SK-N-SH (cell line): ENCODE measurements around the gene SYNE1. TPM values are rescaled to one million over a fixed set of nuclear protein-coding genes. Genes with fewer than 3 reads are reported as not detected.
A peak's percentile ranks its signal among the peaks of the same experiment; 100 is the strongest.

ENCODE experiments used
- CTCF ChIA-PET: fragments of 300-600, 350-600 bp; formaldehyde crosslinking; extraction: SDS; loops from one replicate; lab custom pipeline; 2021; lab: Yijun Ruan, JAX
- POLR2A ChIA-PET: fragments of 350-600 bp; sonication (Branson Sonifier 250); formaldehyde crosslinking; extraction: SDS; loops from one replicate; lab custom pipeline; 2020; ENCODE audit warnings: antibody characterized with exemption, inconsistent platforms; lab: Yijun Ruan, JAX
- DNase-seq: peaks from one replicate; pipeline ENCODE4 v3.0.0; 2012
- H2AFZ ChIP-seq: fragments of 200-600 bp; sonication (generic); 2 replicates; pipeline ENCODE4 v1.8.1; 2016; ENCODE audit warnings: antibody characterized with exemption, mild to moderate bottlenecking, low read depth
- H3F3A ChIP-seq: fragments of 200-600 bp; sonication (generic); replicated peaks from 2 replicates; pipeline ENCODE3; 2016; ENCODE audit warnings: antibody characterized with exemption, mild to moderate bottlenecking; ENCODE audit not compliant: insufficient read depth
- H3K27ac ChIP-seq, 2 experiments: fragments of 200-500 bp in 1 of 2; fragments of 200-600 bp in 1 of 2; sonication (Bioruptor generic) in 1 of 2; sonication (generic), shearing (Covaris generic) in 1 of 2; 2 replicates each; pipeline versions ENCODE4 v1.5.1 to v1.6.1; 2014 to 2016; ENCODE audit warnings: low read depth in 2 of 2, inconsistent platforms in 1 of 2, low read length in 1 of 2, mild to moderate bottlenecking in 1 of 2, mixed read lengths in 1 of 2
- H3K27me3 ChIP-seq: fragments of 200-600 bp; sonication (generic), shearing (Covaris generic); 2 replicates; pipeline ENCODE4 v1.6.1; 2016; ENCODE audit warnings: mixed run types; ENCODE audit not compliant: insufficient read depth
- H3K36me3 ChIP-seq, 2 experiments: fragments of 200-500 bp in 1 of 2; fragments of 200-600 bp in 1 of 2; sonication (Bioruptor generic) in 1 of 2; sonication (generic) in 1 of 2; replicated peaks in 1 of 2; 2 replicates each; pipeline versions ENCODE3 to v1.5.1; 2014 to 2016; ENCODE audit warnings: low read length in 1 of 2, mild to moderate bottlenecking in 1 of 2; ENCODE audit not compliant: insufficient read depth in 2 of 2, control insufficient read depth in 1 of 2
- H3K4me1 ChIP-seq, 2 experiments: fragments of 200-500 bp in 1 of 2; fragments of 200-600 bp in 1 of 2; sonication (Bioruptor generic) in 1 of 2; sonication (generic), shearing (Covaris generic) in 1 of 2; 2 replicates each; pipeline versions ENCODE4 v1.5.1 to v1.6.1; 2014 to 2016; ENCODE audit warnings: low read depth in 1 of 2, low read length in 1 of 2, mixed run types in 1 of 2; ENCODE audit not compliant: insufficient read depth in 2 of 2, control insufficient read depth in 1 of 2
- H3K4me2 ChIP-seq: fragments of 200-600 bp; sonication (generic), shearing (Covaris generic); 2 replicates; pipeline ENCODE4 v1.6.1; 2017; ENCODE audit warnings: mixed run types
- H3K4me3 ChIP-seq, 2 experiments: fragments of 200-500 bp in 1 of 2; fragments of 200-600 bp in 1 of 2; sonication (Bioruptor generic) in 1 of 2; sonication (generic), shearing (Covaris generic) in 1 of 2; 2 replicates each; pipeline versions ENCODE4 v1.5.1 to v1.8.1; 2014 to 2016; ENCODE audit warnings: low read depth in 2 of 2, inconsistent platforms in 1 of 2, low read length in 1 of 2, mild to moderate bottlenecking in 1 of 2, mixed read lengths in 1 of 2, moderate library complexity in 1 of 2
- H3K79me2 ChIP-seq: fragments of 200-600 bp; sonication (generic); 2 replicates; pipeline ENCODE4 v1.8.1; 2017; ENCODE audit warnings: mild to moderate bottlenecking; ENCODE audit not compliant: insufficient read depth
- H3K9ac ChIP-seq: fragments of 200-600 bp; sonication (generic); 2 replicates; pipeline ENCODE4 v1.6.1; 2017; ENCODE audit warnings: mixed run types
- H3K9me2 ChIP-seq: fragments of 200-600 bp; sonication (generic); 2 replicates; pipeline ENCODE4 v1.6.1; 2017; ENCODE audit warnings: mixed run types
- H3K9me3 ChIP-seq: fragments of 200-600 bp; sonication (generic); 2 replicates; pipeline ENCODE4 v1.6.1; 2017; ENCODE audit warnings: mixed run types, mild to moderate bottlenecking, moderate library complexity
- H4K20me1 ChIP-seq: fragments of 200-600 bp; sonication (generic); 2 replicates; pipeline ENCODE4 v1.6.1; 2017; ENCODE audit warnings: mild to moderate bottlenecking, mixed run types; ENCODE audit not compliant: insufficient read depth
- CHD2 ChIP-seq: fragments of 150-350 bp; IDR thresholded peaks from 2 replicates; pipeline ENCODE4 v1.6.1; 2018; ENCODE audit warnings: low read length; ENCODE audit not compliant: partially characterized antibody
- ELF1 ChIP-seq: IDR thresholded peaks from 2 replicates; pipeline ENCODE4 v1.4.0; 2012
- EP300 ChIP-seq, 2 experiments: IDR thresholded peaks; 2 replicates each; pipeline versions ENCODE4 v1.4.0 to v1.6.1; 2012; ENCODE audit warnings: borderline replicate concordance in 1 of 2, low read depth in 1 of 2, low read length in 1 of 2
- FOSL2 ChIP-seq: IDR thresholded peaks from 2 replicates; pipeline ENCODE4 v1.4.0; 2012; ENCODE audit warnings: low read depth, mild to moderate bottlenecking, moderate library complexity, borderline replicate concordance
- GATA2 ChIP-seq: sonication (generic); formaldehyde crosslinking; IDR thresholded peaks from 2 replicates; pipeline ENCODE4 v1.5.0; 2020; ENCODE audit warnings: mild to moderate bottlenecking, missing genetic modification reagents
- NFIC ChIP-seq: IDR thresholded peaks from 2 replicates; pipeline ENCODE4 v1.4.0; 2012; ENCODE audit warnings: borderline replicate concordance
- NRF1 ChIP-seq: IDR thresholded peaks from 2 replicates; pipeline ENCODE4 v1.6.1; 2012; ENCODE audit warnings: low read depth, mild to moderate bottlenecking, low read length
- POLR2AphosphoS5 ChIP-seq: IDR thresholded peaks from 2 replicates; pipeline ENCODE4 v1.6.1; 2012; ENCODE audit warnings: low read depth, low read length
- RAD21 ChIP-seq: IDR thresholded peaks from 2 replicates; pipeline ENCODE4 v1.6.1; 2012; ENCODE audit warnings: mild to moderate bottlenecking, low read length
- RCOR1 ChIP-seq: fragments of 150-350 bp; IDR thresholded peaks from 2 replicates; pipeline ENCODE4 v1.6.1; 2017; ENCODE audit warnings: antibody characterized with exemption, low read length
- RXRA ChIP-seq: IDR thresholded peaks from 2 replicates; pipeline ENCODE4 v1.4.0; 2012; ENCODE audit warnings: low read depth, mild to moderate bottlenecking, borderline replicate concordance
- SIN3A ChIP-seq: IDR thresholded peaks from 2 replicates; pipeline ENCODE4 v1.6.1; 2012; ENCODE audit warnings: low read depth, mild to moderate bottlenecking, low read length, moderate library complexity, borderline replicate concordance
- TAF1 ChIP-seq: IDR thresholded peaks from 2 replicates; pipeline ENCODE4 v1.6.1; 2012; ENCODE audit warnings: low read depth, mild to moderate bottlenecking, low read length, moderate library complexity, borderline replicate concordance
- TEAD4 ChIP-seq: IDR thresholded peaks from 2 replicates; pipeline ENCODE4 v1.4.0; 2012; ENCODE audit warnings: mild to moderate bottlenecking, borderline replicate concordance; ENCODE audit not compliant: insufficient read depth
- USF2 ChIP-seq: fragments of 150-350 bp; IDR thresholded peaks from 2 replicates; pipeline ENCODE4 v1.6.1; 2017; ENCODE audit warnings: antibody characterized with exemption, low read length, low read depth, borderline replicate concordance
- WGBS: methylation state at CpG from one replicate; pipeline ENCODE4 v1.1.6; 2017; ENCODE audit warnings: low lambda C conversion rate; 5-methylcytosine and 5-hydroxymethylcytosine counted together
- polyA plus RNA-seq, 3 experiments: library from polyadenylated mRNA; depleted of rRNA; stranded (reverse); fragments of >200 nt; gene quantifications; 2 replicates each; pipeline ENCODE4 v1.2.3, GENCODE V29; 2012
- TF ChIP-seq, protein P1 (sequence below): IDR thresholded peaks from 2 replicates; pipeline ENCODE4 v1.4.0; 2012; ENCODE audit warnings: low read depth

The SYNE1 gene
- polyA plus RNA-seq, 1 of the 3 experiments (the other 2 are of a cell fraction), result 31.1 TPM

DNA sequence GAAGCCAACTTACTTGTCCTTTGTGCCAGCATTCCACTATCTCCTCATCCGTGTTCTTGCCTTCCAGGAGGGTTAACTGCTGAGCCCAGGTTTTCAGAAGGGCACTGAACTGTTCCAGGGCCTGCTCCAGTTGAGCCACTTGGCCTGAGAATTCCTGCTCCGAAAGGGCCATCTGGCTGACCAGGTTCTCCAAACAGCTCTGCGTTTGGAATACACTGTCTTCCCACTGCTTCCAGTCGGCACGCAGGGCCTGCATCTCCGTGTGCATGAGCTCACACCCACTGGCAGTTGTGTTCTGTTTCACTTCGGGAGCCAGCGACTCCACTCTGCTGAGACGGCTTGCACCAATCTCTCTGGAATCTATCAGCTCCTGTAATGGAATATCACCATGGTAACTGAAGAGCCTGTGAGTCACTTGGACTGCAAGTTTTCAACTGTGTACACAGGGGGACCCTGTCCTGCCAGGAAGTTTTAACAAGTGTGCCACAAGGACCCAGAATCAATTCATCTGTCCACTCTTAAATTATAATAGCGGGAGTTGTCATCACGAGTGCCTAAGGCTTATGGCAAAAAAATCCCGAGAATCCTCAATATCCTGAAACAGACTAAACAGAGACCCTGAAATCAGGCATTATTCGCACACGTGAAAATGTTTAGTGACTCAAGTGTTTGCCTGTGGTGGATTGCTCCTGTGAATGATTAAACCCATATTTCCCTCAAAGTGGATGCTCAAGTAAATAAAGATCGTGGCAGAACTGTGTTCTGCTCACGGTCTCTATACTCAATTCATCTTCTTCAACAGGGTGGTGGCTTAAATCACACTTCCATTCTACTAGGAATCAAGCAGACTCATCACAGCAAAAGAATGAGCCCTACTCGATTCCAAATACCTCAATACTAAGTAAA lies 255.9 kb downstream of the SYNE1 start (continued):
- TF ChIP-seq NRF1 (no peak), RXRA (no peak), RAD21 (no peak), TEAD4 (0 out of 2 replicates have a peak, but pooled peaks have one; percentile 15), EP300 (IDR thresholded peaks at IDR 0.05; ENCODE audit: borderline replicate concordance in 1 of 2, low read depth in 1 of 2, low read length in 1 of 2) (no peak; a peak in 1 of 4 replicates), GATA2 (CRISPR knock-in tag) (no peak; the same call in 1 of the 2 replicates), USF2 (no peak), RCOR1 (no peak; the same call in 1 of the 2 replicates), FOSL2 (peak; percentile 61; the same call in 1 of the 2 replicates), POLR2AphosphoS5 (no peak; the same call in 1 of the 2 replicates), CHD2 (peak; percentile 21)
- TF ChIP-seq, protein P1, sequence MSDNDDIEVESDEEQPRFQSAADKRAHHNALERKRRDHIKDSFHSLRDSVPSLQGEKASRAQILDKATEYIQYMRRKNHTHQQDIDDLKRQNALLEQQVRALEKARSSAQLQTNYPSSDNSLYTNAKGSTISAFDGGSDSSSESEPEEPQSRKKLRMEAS, result peak; percentile 72

- CTCF ChIA-PET, result interaction anchor here (0.6 to 1.3 kb wide), 4 partner anchors 17 to 103 kb away, joined by 3 to 4 read pairs (median 3); no protein-coding TSS in a partner anchor
- no peak for TF ChIP-seq NFIC
- 0 out of 2 replicates have a peak, but pooled peaks have one; percentile 33 for TF ChIP-seq TAF1
- TF ChIP-seq USF2, result no peak
- TF ChIP-seq SIN3A, result peak; percentile 60; the same call in 1 of the 2 replicates
- TF ChIP-seq ELF1, result no peak
- Histone ChIP-seq H3K4me1 (peaks cover 0 to 11% of the 10 kb centered on the region in 2 experiments; a peak in 2 of 4 replicates), H3K27me3 (no peaks in the 10 kb centered on the region), H3K9me3 (no peaks in the 10 kb centered on the region), H3K79me2 (peaks cover 57% of the 10 kb centered on the region), H3F3A (peaks cover 26% of the 10 kb centered on the region), H3K27ac (peak overlapping the region; percentile 97 to 99), H3K4me2 (peak overlapping the region; percentile 91), H3K9me2 (no peaks in the 10 kb centered on the region), H3K4me3 (peak overlapping the region; percentile 59 to 76), H2AFZ (no peak overlapping the region), H4K20me1 (peaks cover 14% of the 10 kb centered on the region; the same call in 1 of the 2 replicates), H3K36me3 (peaks cover 12 to 38% of the 10 kb centered on the region in 2 experiments), H3K9ac (peak overlapping the region; percentile 99)
- POLR2A ChIA-PET, result no interaction called here
- WGBS, result 5% methylated on average over 5 of the region's 5 CpGs
- peak; percentile 16 for DNase-seq
Observed at GRCh38 chr6:152380351-152380767, 256.8 kb downstream of the SYNE1 start.
